ENCODE measurements around the gene ZC2HC1C.

The ZC2HC1C gene

DNA sequence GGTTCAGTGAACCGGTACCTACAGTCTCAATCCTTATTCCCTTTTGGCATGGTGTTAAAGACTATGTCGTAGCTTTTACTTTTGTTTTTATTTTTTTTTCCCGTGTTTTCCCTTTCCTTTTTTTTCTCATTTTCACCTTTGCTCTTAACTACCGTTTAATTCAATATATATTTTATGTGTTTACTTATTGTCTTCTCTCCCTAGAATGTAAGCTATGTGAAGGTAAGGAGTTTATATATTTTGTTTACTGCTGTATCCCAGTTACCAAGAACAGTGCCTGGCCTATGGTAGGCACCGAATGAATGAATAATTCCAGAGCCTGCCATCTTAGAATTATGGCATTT lies 17.9 kb upstream of the ZC2HC1C start:
- no peak overlapping the region for H3K27ac ChIP-seq (replicated peaks)
- TF ChIP-seq, protein P1, sequence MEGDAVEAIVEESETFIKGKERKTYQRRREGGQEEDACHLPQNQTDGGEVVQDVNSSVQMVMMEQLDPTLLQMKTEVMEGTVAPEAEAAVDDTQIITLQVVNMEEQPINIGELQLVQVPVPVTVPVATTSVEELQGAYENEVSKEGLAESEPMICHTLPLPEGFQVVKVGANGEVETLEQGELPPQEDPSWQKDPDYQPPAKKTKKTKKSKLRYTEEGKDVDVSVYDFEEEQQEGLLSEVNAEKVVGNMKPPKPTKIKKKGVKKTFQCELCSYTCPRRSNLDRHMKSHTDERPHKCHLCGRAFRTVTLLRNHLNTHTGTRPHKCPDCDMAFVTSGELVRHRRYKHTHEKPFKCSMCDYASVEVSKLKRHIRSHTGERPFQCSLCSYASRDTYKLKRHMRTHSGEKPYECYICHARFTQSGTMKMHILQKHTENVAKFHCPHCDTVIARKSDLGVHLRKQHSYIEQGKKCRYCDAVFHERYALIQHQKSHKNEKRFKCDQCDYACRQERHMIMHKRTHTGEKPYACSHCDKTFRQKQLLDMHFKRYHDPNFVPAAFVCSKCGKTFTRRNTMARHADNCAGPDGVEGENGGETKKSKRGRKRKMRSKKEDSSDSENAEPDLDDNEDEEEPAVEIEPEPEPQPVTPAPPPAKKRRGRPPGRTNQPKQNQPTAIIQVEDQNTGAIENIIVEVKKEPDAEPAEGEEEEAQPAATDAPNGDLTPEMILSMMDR (IDR thresholded peaks at IDR 0.05; ENCODE audit: insufficient read depth, low read length): no peak

DNA sequence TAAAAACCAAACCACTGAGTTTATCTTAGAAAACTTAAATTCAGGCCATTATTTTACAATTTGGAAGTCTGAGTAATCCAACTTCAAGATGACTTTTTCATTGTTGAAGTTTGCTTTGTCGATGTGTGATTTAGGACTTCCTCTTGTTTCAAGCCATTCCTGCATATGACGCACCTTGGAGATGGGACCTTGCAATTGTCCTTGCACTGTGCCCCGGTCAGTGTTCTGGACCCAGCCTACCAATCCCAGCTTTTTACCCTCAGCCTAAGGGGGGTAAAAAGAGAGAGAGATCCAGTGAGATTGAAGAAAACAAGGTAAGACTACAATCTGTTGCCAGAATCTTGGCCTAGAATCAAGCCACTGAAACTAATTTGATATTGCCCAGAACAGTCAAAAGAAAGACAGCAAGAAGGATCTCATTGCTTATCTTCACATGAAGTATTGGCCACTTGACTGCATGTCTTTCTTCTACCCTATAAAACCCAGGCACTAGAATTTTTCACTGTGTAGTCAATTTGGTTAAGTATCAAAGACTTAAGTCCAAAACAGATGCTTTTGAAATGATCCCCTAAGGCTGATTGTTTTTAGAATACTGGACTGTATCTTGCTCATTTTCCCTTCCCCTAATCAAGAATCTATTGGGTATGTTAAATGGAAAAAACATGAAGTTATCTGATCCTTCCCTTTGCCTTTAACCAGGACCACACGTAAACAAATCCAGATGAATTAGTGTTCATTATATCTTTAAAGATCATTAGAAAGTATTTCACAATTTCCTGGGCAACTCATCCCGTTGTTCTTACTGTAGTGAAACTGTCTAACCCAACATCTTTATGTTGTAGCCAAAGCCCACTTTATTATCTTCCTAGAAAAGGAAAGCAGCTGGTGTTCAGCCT lies 15.8 kb upstream of the ZC2HC1C start:
- Histone ChIP-seq H3K27ac (replicated peaks) (no peak overlapping the region), H3K27me3 (ENCODE audit: insufficient read depth, poor library complexity, severe bottlenecking) (no peaks in the 10 kb centered on the region), H3K4me3 (replicated peaks; ENCODE audit: insufficient read depth, low read length) (no peak overlapping the region)
- DNase-seq (ENCODE audit: low read depth in 1 of 2, low spot score in 1 of 2): no peak
- no peak for TF ChIP-seq SPI1 (IDR thresholded peaks at IDR 0.05; ENCODE audit: borderline replicate concordance, low read depth)
- TF ChIP-seq, protein P1 (IDR thresholded peaks at IDR 0.05; ENCODE audit: insufficient read depth, low read length): no peak
- TF ChIP-seq, protein P2, sequence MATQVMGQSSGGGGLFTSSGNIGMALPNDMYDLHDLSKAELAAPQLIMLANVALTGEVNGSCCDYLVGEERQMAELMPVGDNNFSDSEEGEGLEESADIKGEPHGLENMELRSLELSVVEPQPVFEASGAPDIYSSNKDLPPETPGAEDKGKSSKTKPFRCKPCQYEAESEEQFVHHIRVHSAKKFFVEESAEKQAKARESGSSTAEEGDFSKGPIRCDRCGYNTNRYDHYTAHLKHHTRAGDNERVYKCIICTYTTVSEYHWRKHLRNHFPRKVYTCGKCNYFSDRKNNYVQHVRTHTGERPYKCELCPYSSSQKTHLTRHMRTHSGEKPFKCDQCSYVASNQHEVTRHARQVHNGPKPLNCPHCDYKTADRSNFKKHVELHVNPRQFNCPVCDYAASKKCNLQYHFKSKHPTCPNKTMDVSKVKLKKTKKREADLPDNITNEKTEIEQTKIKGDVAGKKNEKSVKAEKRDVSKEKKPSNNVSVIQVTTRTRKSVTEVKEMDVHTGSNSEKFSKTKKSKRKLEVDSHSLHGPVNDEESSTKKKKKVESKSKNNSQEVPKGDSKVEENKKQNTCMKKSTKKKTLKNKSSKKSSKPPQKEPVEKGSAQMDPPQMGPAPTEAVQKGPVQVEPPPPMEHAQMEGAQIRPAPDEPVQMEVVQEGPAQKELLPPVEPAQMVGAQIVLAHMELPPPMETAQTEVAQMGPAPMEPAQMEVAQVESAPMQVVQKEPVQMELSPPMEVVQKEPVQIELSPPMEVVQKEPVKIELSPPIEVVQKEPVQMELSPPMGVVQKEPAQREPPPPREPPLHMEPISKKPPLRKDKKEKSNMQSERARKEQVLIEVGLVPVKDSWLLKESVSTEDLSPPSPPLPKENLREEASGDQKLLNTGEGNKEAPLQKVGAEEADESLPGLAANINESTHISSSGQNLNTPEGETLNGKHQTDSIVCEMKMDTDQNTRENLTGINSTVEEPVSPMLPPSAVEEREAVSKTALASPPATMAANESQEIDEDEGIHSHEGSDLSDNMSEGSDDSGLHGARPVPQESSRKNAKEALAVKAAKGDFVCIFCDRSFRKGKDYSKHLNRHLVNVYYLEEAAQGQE (IDR thresholded peaks at IDR 0.05; ENCODE audit: insufficient replicate concordance, low read depth): no peak
- TF ChIP-seq POLR2AphosphoS5 (IDR thresholded peaks at IDR 0.05; ENCODE audit: low read depth): no peak
- TF ChIP-seq GABPA (IDR thresholded peaks at IDR 0.05; ENCODE audit: low read depth): no peak

More for the DNA sequence above, 17.9 kb upstream of the ZC2HC1C start:
- no peaks in the 10 kb centered on the region for H3K27me3 ChIP-seq (ENCODE audit: insufficient read depth, poor library complexity, severe bottlenecking)
- no peak for DNase-seq (ENCODE audit: low read depth in 1 of 2, low spot score in 1 of 2)
- H3K4me3 ChIP-seq (replicated peaks; ENCODE audit: insufficient read depth, low read length): peak overlapping the region; percentile 50

DNA sequence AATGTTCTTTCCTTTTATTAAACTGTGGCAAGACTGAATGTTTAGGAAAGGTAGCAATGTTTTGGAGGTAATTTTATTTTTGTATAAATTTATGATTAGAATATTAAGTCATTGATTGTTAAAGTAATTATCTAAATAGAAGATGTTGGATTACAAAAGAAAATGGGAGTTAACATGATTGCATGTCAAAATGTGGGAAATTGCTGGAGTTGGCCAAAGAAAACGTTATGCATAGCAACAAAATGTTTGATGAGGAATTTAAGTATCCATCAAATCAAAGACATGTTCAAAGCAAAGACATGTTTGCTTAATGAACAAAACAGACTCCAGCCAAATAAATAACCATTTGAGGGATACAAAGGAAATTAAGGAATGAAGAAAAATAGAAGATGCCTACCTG lies 15.0 kb upstream of the ZC2HC1C start:
- no peak overlapping the region for H3K4me3 ChIP-seq (replicated peaks; ENCODE audit: insufficient read depth, low read length)
- no peak for DNase-seq (ENCODE audit: low read depth in 1 of 2, low spot score in 1 of 2)
- H3K27me3 ChIP-seq (ENCODE audit: insufficient read depth, poor library complexity, severe bottlenecking): no peaks in the 10 kb centered on the region
- no peak overlapping the region for H3K27ac ChIP-seq (replicated peaks)
- TF ChIP-seq GABPA (IDR thresholded peaks at IDR 0.05; ENCODE audit: low read depth) (no peak), POLR2AphosphoS5 (IDR thresholded peaks at IDR 0.05; ENCODE audit: low read depth) (no peak), SPI1 (IDR thresholded peaks at IDR 0.05; ENCODE audit: borderline replicate concordance, low read depth) (no peak)
- TF ChIP-seq, protein P1 (IDR thresholded peaks at IDR 0.05; ENCODE audit: insufficient read depth, low read length): no peak
- TF ChIP-seq, protein P2 (IDR thresholded peaks at IDR 0.05; ENCODE audit: insufficient replicate concordance, low read depth): no peak

DNA sequence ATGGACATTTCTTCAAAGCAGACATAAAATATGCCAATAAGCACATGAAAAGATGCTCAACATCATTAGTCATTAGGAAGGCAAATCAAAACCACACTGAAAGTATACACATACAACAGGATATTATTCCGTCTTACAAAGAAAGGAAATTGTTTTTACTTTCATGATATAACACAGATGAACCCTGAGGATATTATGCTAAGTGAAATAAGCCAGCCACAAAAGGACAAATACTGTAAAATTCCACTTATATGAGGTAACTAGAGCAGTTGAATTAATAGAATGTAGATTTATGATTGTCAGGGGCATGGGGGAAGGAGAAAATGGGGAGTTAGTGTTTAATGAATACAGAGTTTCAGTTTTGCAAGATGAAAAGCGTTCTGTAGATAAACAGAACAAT lies 9.8 kb upstream of the ZC2HC1C start:
- no peak overlapping the region for H3K27ac ChIP-seq (replicated peaks)
- TF ChIP-seq POLR2AphosphoS5 (IDR thresholded peaks at IDR 0.05; ENCODE audit: low read depth) (no peak), GABPA (IDR thresholded peaks at IDR 0.05; ENCODE audit: low read depth) (no peak), SPI1 (IDR thresholded peaks at IDR 0.05; ENCODE audit: borderline replicate concordance, low read depth) (no peak)
- TF ChIP-seq, protein P2 (IDR thresholded peaks at IDR 0.05; ENCODE audit: insufficient replicate concordance, low read depth): no peak
- TF ChIP-seq, protein P1 (IDR thresholded peaks at IDR 0.05; ENCODE audit: insufficient read depth, low read length): no peak
- H3K27me3 ChIP-seq (ENCODE audit: insufficient read depth, poor library complexity, severe bottlenecking): no peaks in the 10 kb centered on the region
- H3K4me3 ChIP-seq (replicated peaks; ENCODE audit: insufficient read depth, low read length): no peak overlapping the region
- DNase-seq (ENCODE audit: low read depth in 1 of 2, low spot score in 1 of 2): no peak
